HUDEP-2 (cell line): Measurements from ENCODE around the gene DACT2.
"Not testable (repeated sequence)": the region's sequence is repeated elsewhere in the genome, so short reads cannot be mapped to it uniquely, and the experiment has no call there.

Experiments
- DNase-seq, 76 experiments: peaks; one replicate each; lab custom pipeline; 2025; ENCODE audit not compliant: unreplicated experiment in 76 of 76; lab: John Stamatoyannopoulos, UW

Gene DACT2

GRCh38 chr6:168328086-168328485 is 8.5 kb upstream of the DACT2 start:
- no peak for DNase-seq

GRCh38 chr6:168326294-168327261 is 7.0 kb upstream of the DACT2 start:
- no peak for DNase-seq

GRCh38 chr6:168322966-168323365 is 3.4 kb upstream of the DACT2 start:
- DNase-seq: no peak

- no peak for DNase-seq
These were observed 1.1 kb upstream of the DACT2 start for GRCh38 chr6:168320634-168321033.

GRCh38 chr6:168318579-168319278 is 848 bp downstream of the DACT2 start:
- DNase-seq: no peak

GRCh38 chr6:168318090-168318489 is 1.5 kb downstream of the DACT2 start:
- no peak for DNase-seq

- DNase-seq: no peak
These were observed 4.0 kb downstream of the DACT2 start for GRCh38 chr6:168315596-168315995.

- no peak for DNase-seq
These were observed 4.6 kb downstream of the DACT2 start for GRCh38 chr6:168314948-168315347.

GRCh38 chr6:168314021-168314420 is 5.6 kb downstream of the DACT2 start:
- no peak for DNase-seq

GRCh38 chr6:168313431-168314011 is 6.1 kb downstream of the DACT2 start:
- no peak for DNase-seq

- not testable (repeated sequence) for DNase-seq
These were observed 7.5 kb downstream of the DACT2 start for GRCh38 chr6:168312125-168312507.

- DNase-seq: no peak
These were observed 8.0 kb downstream of the DACT2 start for GRCh38 chr6:168311410-168312124.

GRCh38 chr6:168310945-168311344 is 8.6 kb downstream of the DACT2 start:
- DNase-seq: no peak

- DNase-seq: no peak
These were observed 9.2 kb downstream of the DACT2 start for GRCh38 chr6:168310403-168310802.

- no peak for DNase-seq
These were observed 9.6 kb downstream of the DACT2 start for GRCh38 chr6:168309997-168310396.

- no peak for DNase-seq
These were observed 10.4 kb downstream of the DACT2 start for GRCh38 chr6:168309183-168309582.

- DNase-seq: no peak
These were observed 11.0 kb downstream of the DACT2 start for GRCh38 chr6:168308390-168309144.

GRCh38 chr6:168307695-168308021 is 11.9 kb downstream of the DACT2 start:
- DNase-seq: no peak

GRCh38 chr6:168307015-168307694 is 12.4 kb downstream of the DACT2 start:
- no peak for DNase-seq

- no peak for DNase-seq
These were observed 13.7 kb downstream of the DACT2 start for GRCh38 chr6:168305863-168306262.
